HG02938 (cell line): Measurements from ENCODE around the gene PFDN6.
"Not testable (repeated sequence)": the region's sequence is repeated elsewhere in the genome, so short reads cannot be mapped to it uniquely, and the experiment has no call there.

Source experiments
- ATAC-seq: cut with Tn5 transposase; IDR thresholded peaks from one replicate; pipeline ENCODE4 v1.9.1; 2021; ENCODE audit warnings: mild to moderate bottlenecking, moderate library complexity; ENCODE audit not compliant: unreplicated experiment

Gene PFDN6

GRCh38 chr6:33288921-33289783 lies at the start of gene PFDN6, which contains the start of gene WDR46:
TSS of gene PFDN6 (plus strand) at chr6:33289601. CDS start at chr6:33289857, 256 bp downstream.
TSS of gene WDR46 (minus strand) at chr6:33289239. CDS start at chr6:33289170, 69 bp downstream.
- peak; percentile 83 for ATAC-seq

- no peak for ATAC-seq
These were observed 47.4 kb upstream of the PFDN6 start for GRCh38 chr6:33241968-33242367.

- no peak for ATAC-seq
These were observed 45.9 kb upstream of the PFDN6 start for GRCh38 chr6:33243476-33243875.

- ATAC-seq, result peak; percentile 38
These were observed 41.3 kb upstream of the PFDN6 start for GRCh38 chr6:33247977-33248642.

GRCh38 chr6:33248643-33248931 lies 40.8 kb upstream of the PFDN6 start:
- ATAC-seq, result peak; percentile 1

GRCh38 chr6:33248932-33249731 lies 40.3 kb upstream of the PFDN6 start:
- peak; percentile 92 for ATAC-seq

- ATAC-seq, result no peak
These were observed 39.4 kb upstream of the PFDN6 start for GRCh38 chr6:33249732-33250630.

- ATAC-seq, result no peak
These were observed 38.7 kb upstream of the PFDN6 start for GRCh38 chr6:33250731-33251130.

GRCh38 chr6:33251395-33252012 lies 37.9 kb upstream of the PFDN6 start:
- no peak for ATAC-seq

- no peak for ATAC-seq
These were observed 36.6 kb upstream of the PFDN6 start for GRCh38 chr6:33252759-33253158.

- no peak for ATAC-seq
These were observed 34.8 kb upstream of the PFDN6 start for GRCh38 chr6:33254591-33254990.

GRCh38 chr6:33259032-33259431 lies 30.4 kb upstream of the PFDN6 start:
- ATAC-seq, result no peak

- ATAC-seq, result not testable (repeated sequence)
These were observed 26.9 kb upstream of the PFDN6 start for GRCh38 chr6:33262490-33262889.

GRCh38 chr6:33264015-33264414 lies 25.4 kb upstream of the PFDN6 start:
- ATAC-seq, result no peak

GRCh38 chr6:33271117-33271467 lies 18.3 kb upstream of the PFDN6 start:
- ATAC-seq, result no peak

GRCh38 chr6:33271468-33272274 lies 17.7 kb upstream of the PFDN6 start, which contains the start of the genes RPS18 and VPS52:
TSS of gene RPS18 (plus strand) at chr6:33272075. CDS start at chr6:33272120, 45 bp downstream.
TSS of gene VPS52 (minus strand) at chr6:33271876. CDS start at chr6:33271675, 201 bp downstream.
- peak; percentile 73 for ATAC-seq

- peak; percentile 14 for ATAC-seq
These were observed 16.9 kb upstream of the PFDN6 start for GRCh38 chr6:33272275-33273128.
